ENCODE data around the gene HAPSTR1. TPM values are rescaled to one million over a fixed set of nuclear protein-coding genes. Genes with fewer than 3 reads are reported as not detected.

HAPSTR1 gene
- total and polyA plus RNA-seq, 2 of the 8 experiments (the other 6 are each of a cell fraction or from before 2014, with no cell fraction given), result 11.9 to 66.1 TPM

GRCh38 chr16:9122969-9123368, 31.5 kb downstream of the HAPSTR1 start:
- H2BK20ac ChIP-seq (ENCODE audit: low read length), result no peak overlapping the region
- H3K4me1 ChIP-seq (replicated peaks in 1 of 4; ENCODE audit: control insufficient read depth in 3 of 4, insufficient read depth in 4 of 4, low read length in 3 of 4), result peaks cover 0 to 11% (median 7%) of the 10 kb centered on the region in 4 experiments; a peak in 5 of 7 replicates
- no peaks in the 10 kb centered on the region for H3K27me3 ChIP-seq (replicated peaks in 1 of 4; ENCODE audit: control insufficient read depth in 3 of 4, extremely low read depth in 1 of 4, insufficient read depth in 3 of 4, low read length in 3 of 4)
- no peak overlapping the region for H3K56ac ChIP-seq (replicated peaks; ENCODE audit: insufficient read length, low read depth, low read length)
- peaks cover 0 to 54% of the 10 kb centered on the region in 2 experiments; a peak in 3 of 4 replicates for H3K79me2 ChIP-seq (ENCODE audit: control insufficient read depth in 1 of 2, insufficient read depth in 2 of 2, low read length in 2 of 2)
- no peak overlapping the region for H4K5ac ChIP-seq (ENCODE audit: insufficient read length, low read depth, low read length)
- CTCF ChIA-PET (ENCODE audit: partially characterized antibody), result interaction anchor here (0.6 to 1.5 kb wide), 5 partner anchors 8 to 968 kb away, joined by 3 to 4 read pairs (median 3); no protein-coding TSS in a partner anchor
- FAIRE-seq, result no peak
- H3K9ac ChIP-seq (replicated peaks in 1 of 4; ENCODE audit: extremely low read depth in 1 of 4, low read depth in 3 of 4, low read length in 3 of 4), result no peak overlapping the region
- H2BK5ac ChIP-seq (ENCODE audit: low read depth, low read length), result no peak overlapping the region
- H3K23ac ChIP-seq (ENCODE audit: insufficient read length), result no peak overlapping the region
- no peak overlapping the region for H3K18ac ChIP-seq (ENCODE audit: extremely low read depth, low read length)
- DNase-seq (ENCODE audit: low read depth in 1 of 2, low spot score in 2 of 2), result no peak
- H3K4me3 ChIP-seq (ENCODE audit: extremely low read depth in 1 of 4, insufficient read depth in 2 of 4, low read depth in 3 of 4, low read length in 4 of 4), result no peak overlapping the region
- H2BK12ac ChIP-seq (ENCODE audit: low read depth, low read length), result no peak overlapping the region
- H4K20me1 ChIP-seq (replicated peaks in 1 of 2; ENCODE audit: control insufficient read depth in 1 of 2, insufficient read depth in 2 of 2, low read length in 2 of 2), result peaks cover 14 to 35% of the 10 kb centered on the region in 2 experiments
- no peak for TF ChIP-seq SRF (IDR thresholded peaks at IDR 0.05; ENCODE audit: low read depth, low read length)
- no peak for TF ChIP-seq ATF3 (IDR thresholded peaks at IDR 0.05; ENCODE audit: insufficient read depth, low read depth, low read length)
- no peak for TF ChIP-seq POLR2AphosphoS5 (IDR thresholded peaks at IDR 0.05; ENCODE audit: low read depth, low read length)
- no peak for TF ChIP-seq CBX8 (IDR thresholded peaks at IDR 0.05; ENCODE audit: borderline replicate concordance, low read depth, low read length)
- TF ChIP-seq BRCA1 (IDR thresholded peaks at IDR 0.05; ENCODE audit: low read depth, low read length), result no peak
- TF ChIP-seq SUZ12 (IDR thresholded peaks at IDR 0.05; ENCODE audit: low read length), result no peak
- TF ChIP-seq EZH2 (IDR thresholded peaks at IDR 0.05; ENCODE audit: low read depth, low read length, severe bottlenecking), result no peak
- TF ChIP-seq RAD21 (IDR thresholded peaks at IDR 0.05 in 1 of 2, conservative IDR thresholded peaks at IDR 0.05 in 1 of 2; ENCODE audit: low read depth in 2 of 2, low read length in 2 of 2), result no peak
- no peak for TF ChIP-seq TAF7 (optimal IDR thresholded peaks at IDR 0.05; ENCODE audit: borderline replicate concordance, low read depth, low read length)
- TF ChIP-seq CBX5 (IDR thresholded peaks at IDR 0.05; ENCODE audit: low read depth, low read length), result no peak
- no peak for TF ChIP-seq MAX (IDR thresholded peaks at IDR 0.05)
- TF ChIP-seq NRF1 (IDR thresholded peaks at IDR 0.05; ENCODE audit: low read depth, low read length), result no peak
- TF ChIP-seq JUN (IDR thresholded peaks at IDR 0.05; ENCODE audit: low read depth, low read length), result no peak
- H3K9me3 ChIP-seq (ENCODE audit: insufficient read depth in 2 of 2, low read depth in 1 of 2, low read length in 1 of 2), result no peaks in the 10 kb centered on the region
- H2BK15ac ChIP-seq (ENCODE audit: low read length), result no peak overlapping the region
- H3K4ac ChIP-seq (replicated peaks; ENCODE audit: insufficient read length, low read depth, low read length), result no peak overlapping the region
- no peak overlapping the region for H3K27ac ChIP-seq (ENCODE audit: low read depth, low read length)
- no peak overlapping the region for H4K91ac ChIP-seq (replicated peaks; ENCODE audit: insufficient read length, low read length)
- H2AK5ac ChIP-seq (ENCODE audit: low read depth, low read length), result no peak overlapping the region
- peaks cover 2 to 13% (median 4%) of the 10 kb centered on the region in 4 experiments; a peak in 2 of 8 replicates for H3K36me3 ChIP-seq (ENCODE audit: control insufficient read depth in 2 of 4, insufficient read depth in 4 of 4, low read length in 3 of 4)
- no peak overlapping the region for H2AFZ ChIP-seq (ENCODE audit: low read length)
- H3K79me1 ChIP-seq (ENCODE audit: low read depth, low read length), result peaks cover 11% of the 10 kb centered on the region
- H2BK120ac ChIP-seq (replicated peaks; ENCODE audit: low read depth, low read length), result no peak overlapping the region
- H3K4me2 ChIP-seq (ENCODE audit: insufficient read depth in 1 of 2, low read depth in 2 of 2, low read length in 2 of 2), result no peak overlapping the region
- H4K8ac ChIP-seq (ENCODE audit: extremely low read depth, insufficient read depth, low read length), result no peak overlapping the region
- H3K23me2 ChIP-seq (ENCODE audit: low read depth, low read length), result no peaks in the 10 kb centered on the region
- WGBS, 2 experiments (ENCODE audit: extremely low coverage in 1 of 2, insufficient coverage in 1 of 2, insufficient read length in 1 of 2, insufficient replicate concordance in 2 of 2, low coverage in 1 of 2, low lambda C conversion rate in 2 of 2, missing lambda C conversion rate in 1 of 2), result 69% methylated on average over 2 of the region's 2 CpGs; no CpG with 5 or more reads in 1 of the 2 experiments
- H3K14ac ChIP-seq (ENCODE audit: insufficient read length), result no peak overlapping the region
- POLR2A ChIA-PET (ENCODE audit: partially characterized antibody), result interaction anchor here (1.2 to 3.4 kb wide), 2 partner anchors 9 to 30 kb away, joined by 3 to 18 read pairs; no protein-coding TSS in a partner anchor

All from H1 (cell line).